GM10266 (cell line): Measurements from ENCODE around the gene DLX1.

Experiments
- DNase-seq: peaks from one replicate; pipeline ENCODE4 v3.0.0; 2012; ENCODE audit errors: extremely low spot score
- TF ChIP-seq, protein P1 (sequence below): IDR thresholded peaks from 2 replicates; pipeline ENCODE4 v1.5.1; 2012; ENCODE audit warnings: mild to moderate bottlenecking, low read depth; ENCODE audit not compliant: control insufficient read depth, insufficient read depth; ENCODE audit errors: missing control alignments

The DLX1 gene

DNA sequence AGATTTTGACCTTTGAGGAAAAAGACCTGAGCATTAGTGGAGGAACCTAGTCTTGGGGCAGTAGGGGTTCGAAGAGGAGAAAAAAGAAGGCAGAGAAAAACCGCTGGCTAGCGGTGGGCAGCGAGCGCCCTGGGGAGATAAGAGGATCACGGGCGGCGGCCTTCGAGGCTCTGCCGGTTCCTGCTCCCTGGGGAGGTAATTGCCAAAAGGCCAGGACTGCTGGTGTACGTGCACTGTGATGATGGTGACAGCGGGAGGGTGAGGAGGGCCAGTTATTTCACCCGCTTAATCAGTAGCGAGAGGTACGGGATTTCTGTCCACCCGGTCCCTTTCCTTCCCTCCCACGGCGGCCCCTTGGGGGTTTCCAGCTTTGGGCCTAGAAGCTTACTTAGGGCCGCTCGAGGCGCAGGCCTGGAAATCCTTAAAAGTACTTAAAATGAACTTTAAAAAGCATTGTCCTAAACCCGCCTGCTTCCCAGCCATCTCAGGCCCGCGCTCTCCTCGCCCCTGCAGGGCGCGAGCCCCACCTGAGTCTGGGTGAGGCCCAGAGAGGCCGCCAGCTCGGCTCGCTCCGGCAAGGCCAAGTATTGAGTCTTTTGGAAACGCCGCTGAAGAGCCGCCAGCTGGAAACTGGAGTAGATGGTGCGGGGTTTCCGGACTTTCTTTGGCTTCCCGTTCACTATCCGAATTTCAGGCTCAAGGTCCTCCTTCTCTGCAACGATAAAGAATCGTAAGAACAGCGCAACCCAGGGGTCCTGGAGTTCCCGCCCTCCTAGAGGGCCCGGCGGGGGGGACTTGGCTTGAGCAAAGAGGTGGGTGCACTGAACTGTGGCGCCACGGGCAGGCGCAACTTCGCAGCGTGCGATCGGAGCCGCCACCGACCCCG, 15.9 kb downstream of the DLX1 start:
- DNase-seq: peak; percentile 38
- TF ChIP-seq, protein P1, sequence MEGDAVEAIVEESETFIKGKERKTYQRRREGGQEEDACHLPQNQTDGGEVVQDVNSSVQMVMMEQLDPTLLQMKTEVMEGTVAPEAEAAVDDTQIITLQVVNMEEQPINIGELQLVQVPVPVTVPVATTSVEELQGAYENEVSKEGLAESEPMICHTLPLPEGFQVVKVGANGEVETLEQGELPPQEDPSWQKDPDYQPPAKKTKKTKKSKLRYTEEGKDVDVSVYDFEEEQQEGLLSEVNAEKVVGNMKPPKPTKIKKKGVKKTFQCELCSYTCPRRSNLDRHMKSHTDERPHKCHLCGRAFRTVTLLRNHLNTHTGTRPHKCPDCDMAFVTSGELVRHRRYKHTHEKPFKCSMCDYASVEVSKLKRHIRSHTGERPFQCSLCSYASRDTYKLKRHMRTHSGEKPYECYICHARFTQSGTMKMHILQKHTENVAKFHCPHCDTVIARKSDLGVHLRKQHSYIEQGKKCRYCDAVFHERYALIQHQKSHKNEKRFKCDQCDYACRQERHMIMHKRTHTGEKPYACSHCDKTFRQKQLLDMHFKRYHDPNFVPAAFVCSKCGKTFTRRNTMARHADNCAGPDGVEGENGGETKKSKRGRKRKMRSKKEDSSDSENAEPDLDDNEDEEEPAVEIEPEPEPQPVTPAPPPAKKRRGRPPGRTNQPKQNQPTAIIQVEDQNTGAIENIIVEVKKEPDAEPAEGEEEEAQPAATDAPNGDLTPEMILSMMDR: no peak

DNA sequence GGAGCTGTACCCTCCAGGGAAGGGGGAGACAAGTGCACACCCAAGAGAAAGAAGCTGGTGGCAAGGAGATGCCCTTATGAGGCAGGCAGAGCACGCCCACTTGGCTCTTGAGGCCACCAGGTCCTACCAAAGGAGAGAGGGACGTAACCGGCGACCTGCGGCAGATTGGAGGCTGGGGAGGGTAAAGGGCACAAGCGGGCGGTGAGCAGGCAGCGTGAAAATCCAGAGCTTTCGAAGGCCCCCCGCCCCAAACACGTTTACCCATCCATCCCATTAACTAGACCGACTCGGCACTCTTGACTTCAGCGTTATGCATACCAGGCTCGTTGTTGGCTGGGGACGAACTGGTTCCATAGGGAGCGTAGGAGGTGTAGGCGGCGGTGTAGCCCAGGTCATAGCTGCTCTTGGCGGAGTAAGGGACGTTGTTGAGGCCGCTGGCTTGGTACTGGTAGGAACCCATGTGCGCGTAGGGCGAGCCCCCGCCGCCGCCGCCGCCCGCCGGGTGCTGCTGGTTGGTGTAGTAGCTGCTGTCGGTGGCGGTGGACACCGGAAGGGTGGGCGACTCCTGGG, 16.6 kb downstream of the DLX1 start:
- TF ChIP-seq, protein P1: no peak
- DNase-seq: peak; percentile 37

DNA sequence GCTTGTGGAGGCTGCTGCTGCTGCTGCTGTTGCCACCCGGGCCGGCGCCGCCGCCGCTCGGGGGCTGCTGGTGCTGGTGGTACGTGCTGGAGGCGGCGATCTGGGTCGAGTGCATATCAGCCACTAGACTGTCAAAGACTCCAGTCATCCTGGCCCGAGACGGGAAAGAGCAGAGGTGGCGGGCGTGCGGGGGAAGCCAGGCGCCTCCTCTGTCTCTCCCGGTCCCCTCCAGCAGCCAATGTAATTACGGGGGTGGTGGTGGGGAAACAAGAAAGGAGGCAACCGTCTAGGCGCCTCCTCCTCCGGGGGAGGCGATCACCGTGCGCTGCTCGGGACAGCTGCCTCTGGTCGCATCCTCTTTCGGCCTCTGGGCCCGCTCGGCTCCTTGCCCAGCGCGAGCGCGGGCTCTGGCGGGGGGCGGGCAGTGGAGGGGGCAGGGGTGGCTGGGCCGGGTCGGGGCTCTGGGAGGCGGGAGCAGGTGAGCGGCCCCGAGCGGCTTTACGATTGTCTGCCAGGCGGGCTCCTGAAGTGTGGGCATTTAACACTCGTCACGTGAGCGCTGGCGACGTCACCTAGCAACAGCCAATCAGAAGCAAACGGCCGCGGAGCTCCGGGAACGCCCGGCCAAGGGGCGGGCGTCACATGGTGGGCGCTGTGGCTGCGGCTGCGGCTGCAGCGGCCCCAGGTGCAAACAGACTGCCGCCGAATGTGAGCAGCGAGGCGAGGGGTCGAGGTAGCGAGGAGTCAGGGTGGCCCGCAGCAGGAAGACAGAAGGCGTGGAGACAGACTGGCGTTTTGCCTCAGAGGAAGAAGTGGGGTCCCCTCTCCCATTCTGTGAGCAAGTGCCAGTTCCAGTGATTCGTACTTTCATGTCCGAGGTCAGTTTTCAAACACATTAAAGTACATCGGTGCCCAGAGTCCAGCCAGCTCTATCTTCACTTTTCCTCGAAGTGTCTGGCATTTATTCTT, 17.4 kb downstream of the DLX1 start, which contains the start of gene DLX2:
Gene DLX2, minus strand, starts transcription at position 510 of the 969 bp plus-strand sequence. Its CDS starts 362 bp downstream, at position 148.
- DNase-seq: peak; percentile 88
- TF ChIP-seq, protein P1: peak; percentile 9

DNA sequence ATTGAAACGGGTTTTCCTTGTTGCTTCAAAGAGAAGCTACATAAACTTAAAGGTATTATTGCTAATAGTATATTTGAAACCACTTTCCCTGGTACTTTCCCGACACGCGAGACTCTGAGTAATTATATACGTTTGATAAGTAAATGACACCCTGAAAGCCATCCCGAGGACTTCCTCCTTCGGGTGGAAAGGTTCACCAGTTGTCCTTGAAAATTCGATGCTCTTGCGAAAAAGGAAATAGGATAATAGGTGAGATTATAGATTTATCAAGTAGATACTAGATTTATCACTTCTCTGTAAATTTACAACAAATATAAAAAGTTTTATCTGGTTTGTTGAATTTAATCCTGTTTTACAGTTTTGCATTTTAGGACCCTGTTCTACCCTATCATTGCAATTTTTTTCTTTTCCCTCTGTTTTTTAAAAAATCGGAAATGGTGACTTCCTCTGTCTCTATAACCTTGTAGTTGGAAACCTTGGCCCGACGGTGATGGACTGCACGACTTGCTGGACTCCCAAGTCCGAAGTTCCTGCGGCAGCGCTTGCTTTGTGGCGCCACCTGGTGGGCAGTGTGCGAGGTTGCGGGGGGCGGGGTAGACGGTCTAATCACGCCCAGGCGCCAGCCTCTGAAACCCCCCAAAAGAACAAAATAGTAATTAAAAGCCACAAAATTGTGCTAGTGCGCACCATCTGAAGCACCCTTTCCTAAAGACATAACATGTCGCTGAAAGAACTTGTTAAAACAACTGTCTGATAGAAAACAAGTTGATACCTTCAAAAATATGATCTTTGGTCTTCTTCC, 18.4 kb downstream of the DLX1 start:
- TF ChIP-seq, protein P1: peak; percentile 90
- DNase-seq: peak; percentile 82

DNA sequence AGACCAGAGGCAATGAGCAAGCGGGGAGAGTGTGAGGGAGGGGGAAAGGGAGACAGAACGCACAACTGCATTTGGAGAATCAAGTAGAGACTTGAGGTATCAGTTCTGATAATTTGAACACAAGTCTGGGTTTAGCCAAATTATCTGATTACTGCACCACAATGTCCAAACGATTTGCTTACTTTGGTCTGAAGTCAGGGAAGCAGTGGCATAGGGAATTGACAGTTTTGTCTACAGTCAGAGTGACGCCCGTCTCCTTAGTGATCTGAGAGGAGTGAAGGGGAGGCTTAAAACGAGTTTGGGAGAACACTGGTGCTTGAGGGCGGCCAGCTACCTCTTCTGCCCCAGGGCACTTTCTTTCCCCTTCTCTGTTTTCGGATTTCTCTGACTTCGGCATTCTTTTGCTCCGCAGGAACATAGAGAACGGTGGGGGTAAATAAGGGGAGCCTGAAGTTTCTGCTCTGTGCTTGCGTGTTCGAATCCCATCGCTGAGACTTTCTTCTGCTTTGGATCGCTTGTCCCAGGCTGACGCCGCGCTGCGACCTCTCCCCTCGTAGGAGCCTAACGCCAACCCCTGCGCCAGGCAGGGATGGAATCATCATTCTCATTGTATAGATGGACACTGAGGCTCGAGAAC, 20.3 kb downstream of the DLX1 start:
- TF ChIP-seq, protein P1: no peak
- DNase-seq: peak; percentile 21
